Naive thymus-derived CD4-positive, alpha-beta T cell (primary cell): ENCODE measurements around the gene CDK2AP2. TPM values are rescaled to one million over a fixed set of nuclear protein-coding genes. Genes with fewer than 3 reads are reported as not detected.
"Not testable (repeated sequence)": the region's sequence is repeated elsewhere in the genome, so short reads cannot be mapped to it uniquely, and the experiment has no call there.

Source experiments
- ATAC-seq: fragments of 150-1000 bp; cut with Tn5 transposase; 2 replicates; pipeline ENCODE4 v1.10.0; 2021; ENCODE audit warnings: mild to moderate bottlenecking, moderate library complexity
- CTCF ChIA-PET: fragments of 350-600 bp; sonication (Branson Sonifier 250); formaldehyde crosslinking; loops from one replicate; lab custom pipeline; 2021; ENCODE audit warnings: antibody characterized with exemption; lab: Charles Lee
- POLR2A ChIA-PET: fragments of 350-600 bp; sonication (Branson Sonifier 250); formaldehyde crosslinking; loops from one replicate; lab custom pipeline; 2021; ENCODE audit warnings: antibody characterized with exemption, inconsistent platforms; lab: Charles Lee
- DNase-seq, 9 donors: peaks; one replicate each; pipeline versions ENCODE4 v3.0.0 to v3.0.0-alpha.2; 2020 to 2022; ENCODE audit warnings: mixed read lengths in 1 of 9
- H3K27ac ChIP-seq: one replicate; pipeline ENCODE4 v1.7.0; 2013; ENCODE audit warnings: mild to moderate bottlenecking, low read depth, low read length, moderate library complexity
- H3K27me3 ChIP-seq, 2 donors: one replicate each; pipeline ENCODE4 v1.7.0; 2013; ENCODE audit warnings: low read length in 2 of 2, mild to moderate bottlenecking in 2 of 2, moderate library complexity in 2 of 2; ENCODE audit not compliant: control insufficient read depth in 2 of 2, insufficient read depth in 2 of 2
- H3K36me3 ChIP-seq, 3 experiments: 1 replicate in 2 of 3; 2 replicates in 1 of 3; pipeline ENCODE4 v1.7.0; 2013; ENCODE audit warnings: low read length in 3 of 3, mild to moderate bottlenecking in 3 of 3, moderate library complexity in 1 of 3; ENCODE audit not compliant: insufficient read depth in 3 of 3, control insufficient read depth in 2 of 3
- H3K4me1 ChIP-seq, 2 donors: one replicate each; pipeline ENCODE4 v1.7.0; 2013; ENCODE audit warnings: low read length in 2 of 2, mild to moderate bottlenecking in 2 of 2, moderate library complexity in 1 of 2; ENCODE audit not compliant: control insufficient read depth in 2 of 2, insufficient read depth in 2 of 2
- H3K4me3 ChIP-seq: 2 replicates; pipeline ENCODE4 v1.7.0; 2013; ENCODE audit warnings: mild to moderate bottlenecking, low read length
- H3K9me3 ChIP-seq, 3 experiments: 1 replicate in 2 of 3; 2 replicates in 1 of 3; pipeline ENCODE4 v1.7.0; 2013; ENCODE audit warnings: low read length in 3 of 3; ENCODE audit not compliant: control insufficient read depth in 2 of 3
- H3K27ac Mint-ChIP-seq, 9 donors: one replicate each; pipeline ENCODE4 v1.8.0; 2020 to 2022; ENCODE audit warnings: mixed read lengths in 9 of 9, mild to moderate bottlenecking in 8 of 9, moderate library complexity in 5 of 9, inconsistent platforms in 2 of 9
- H3K27me3 Mint-ChIP-seq, 5 donors: one replicate each; pipeline ENCODE4 v1.8.0; 2021 to 2022; ENCODE audit warnings: mixed read lengths in 5 of 5, mild to moderate bottlenecking in 1 of 5
- H3K36me3 Mint-ChIP-seq, 5 donors: one replicate each; pipeline ENCODE4 v1.8.0; 2020 to 2022; ENCODE audit warnings: mixed read lengths in 5 of 5, mild to moderate bottlenecking in 3 of 5, inconsistent platforms in 1 of 5
- H3K4me1 Mint-ChIP-seq, 7 donors: one replicate each; pipeline ENCODE4 v1.8.0; 2020 to 2022; ENCODE audit warnings: mixed read lengths in 7 of 7, mild to moderate bottlenecking in 3 of 7, inconsistent platforms in 1 of 7
- H3K4me3 Mint-ChIP-seq, 10 donors: one replicate each; pipeline ENCODE4 v1.8.0; 2020 to 2022; ENCODE audit warnings: mild to moderate bottlenecking in 10 of 10, mixed read lengths in 10 of 10, moderate library complexity in 6 of 10, inconsistent platforms in 2 of 10
- H3K9me3 Mint-ChIP-seq, 11 donors: one replicate each; pipeline ENCODE4 v1.8.0; 2020 to 2022; ENCODE audit warnings: mixed read lengths in 11 of 11, mild to moderate bottlenecking in 4 of 11, inconsistent platforms in 1 of 11, moderate library complexity in 1 of 11
- intact Hi-C, 2 donors: fragments of 100-400 bp; cut with micrococcal nuclease; formaldehyde crosslinking; loops; one replicate each; pipeline ENCODE4 v1.15.1; 2023
- polyA plus RNA-seq, 2 donors: library from polyadenylated mRNA; unstranded; fragments of 300-500 nt; fragmentation: Illumina TruSeq; gene quantifications; one replicate each; pipeline ENCODE4 v1.2.3, GENCODE V29; 2021
- total RNA-seq, 6 experiments: library from RNA in 5 of 6; stranded (reverse) in 5 of 6; gene quantifications; 1 replicate in 5 of 6; 2 replicates in 1 of 6; pipeline ENCODE4 v1.2.3 and lab custom pipeline; 2021 to 2026

The CDK2AP2 gene, protein sequence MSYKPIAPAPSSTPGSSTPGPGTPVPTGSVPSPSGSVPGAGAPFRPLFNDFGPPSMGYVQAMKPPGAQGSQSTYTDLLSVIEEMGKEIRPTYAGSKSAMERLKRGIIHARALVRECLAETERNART
- 100 to 1,000 TPM in 1 of 5 experiments, 10 to 100 TPM in 4; 31.0 to 168 (median 61.9) TPM for total RNA-seq
- polyA plus RNA-seq: 10 to 100 TPM; 64.5 to 94.3 TPM
- total RNA-seq (lab: John Stamatoyannopoulos, UW): 31.1 reads per million, percentile 60 among the genes with 10 or more reads in this experiment

DNA sequence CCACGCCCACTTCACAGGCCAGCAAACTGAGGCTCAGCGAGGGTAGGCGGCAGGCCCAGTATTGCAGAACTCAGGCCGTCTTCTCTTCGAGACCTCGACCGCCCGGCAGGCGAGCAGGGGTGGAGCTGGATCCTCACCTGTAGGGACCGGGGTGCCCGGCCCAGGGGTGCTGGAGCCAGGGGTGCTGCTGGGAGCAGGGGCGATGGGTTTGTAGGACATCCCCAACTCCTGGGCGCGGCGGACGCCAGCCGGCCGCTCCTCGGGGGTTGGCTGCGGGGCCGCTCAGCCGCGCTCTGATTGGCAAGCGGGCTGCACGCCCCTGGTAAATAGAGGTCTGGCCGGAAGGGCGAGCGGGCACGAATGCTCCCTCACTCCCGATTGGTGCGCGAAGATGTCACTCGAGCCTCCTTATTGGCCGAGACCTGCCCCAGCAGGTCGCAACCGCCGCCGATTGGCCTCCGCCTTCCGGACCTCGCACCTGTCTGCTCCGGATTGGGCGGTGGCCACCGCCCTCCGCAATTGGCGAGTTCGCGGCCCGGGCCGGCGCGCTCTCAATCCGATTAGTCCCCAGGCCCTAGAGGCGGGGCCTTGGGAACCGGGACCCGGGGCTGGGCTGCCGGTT, at the start of gene CDK2AP2:
Gene CDK2AP2 (minus strand): TSS at position 299 of the 622 bp plus-strand sequence. CDS start 80 bp downstream, at position 219.
- Mint-ChIP-seq H3K4me1 (peaks cover 26 to 45% (median 36%) of the 10 kb centered on the region in 7 donors), H3K27me3 (peaks cover 0 to 18% (median 0%) of the 10 kb centered on the region in 5 donors), H3K4me3 (peak within 1 kb of the TSS; percentile 89 to 95 (median 90)), H3K27ac (peak within 1 kb of the TSS; percentile 87 to 98 (median 96)), H3K9me3 (peaks cover 0 to 5% (median 0%) of the 10 kb centered on the region in 11 donors), H3K36me3 (peaks cover 0 to 14% (median 0%) of the 10 kb centered on the region in 5 donors)
- ChIA-PET POLR2A (interaction anchor here (0.6 to 2.4 kb wide), 14 partner anchors 22 to 664 kb away, joined by 3 to 14 read pairs (median 4); partner anchors contain the start of genes AIP, POLD4, PPP1CA and RAD9A), CTCF (interaction anchor here (1.0 to 1.1 kb wide), 2 partner anchors 88 to 119 kb away, joined by 3 to 4 read pairs; no protein-coding TSS in a partner anchor)
- peaks cover 0 to 9% (median 0%) of the 10 kb centered on the region in 3 experiments for H3K36me3 ChIP-seq
- peak within 1 kb of the TSS; percentile 96 for H3K27ac ChIP-seq
- no peaks in the 10 kb centered on the region for H3K9me3 ChIP-seq
- H3K4me3 ChIP-seq: peak within 1 kb of the TSS; percentile 91
- ATAC-seq: peak; percentile 81
- H3K27me3 ChIP-seq: no peaks in the 10 kb centered on the region
- H3K4me1 ChIP-seq: peaks cover 40 to 43% of the 10 kb centered on the region in 2 donors
- intact Hi-C loops: loop anchor here (1.0 to 5.0 kb wide), 18 partner anchors 39 to 1191 kb away; partner anchors contain the start of genes NDUFV1 (in 2 of the 2), RPS6KB2 (in 2 of the 2), ANKRD13D (in 1 of the 2) and CD248 (in 1 of the 2)
- peak in 8 of 9 donors; percentile 89 to 97 (median 96) for DNase-seq

DNA sequence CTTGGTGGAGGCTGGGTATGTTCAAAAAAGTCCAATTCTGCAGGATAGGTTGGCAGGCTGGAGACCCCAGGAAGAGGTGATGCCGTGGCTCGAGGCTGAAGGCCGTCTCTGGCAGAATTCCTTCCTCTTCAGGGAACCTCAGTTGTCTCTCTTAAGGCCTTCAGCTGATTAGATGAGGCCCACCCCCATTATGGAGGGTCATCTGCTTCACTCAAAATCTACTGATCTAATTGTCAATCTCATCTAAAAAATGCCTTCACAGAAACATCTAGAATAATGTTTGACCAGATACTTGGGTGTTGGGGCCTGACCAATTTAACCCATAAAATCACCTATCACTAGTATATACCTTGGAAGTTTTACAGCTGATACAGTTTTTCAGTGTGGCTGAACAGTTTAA, 48.3 kb upstream of the CDK2AP2 start:
- ChIA-PET POLR2A (interaction anchor here (0.6 kb wide), 1 partner anchor 24 kb away, joined by 3 read pairs; no protein-coding TSS in a partner anchor), CTCF (no interaction called here)
- Histone ChIP-seq H3K4me3 (no peak overlapping the region), H3K9me3 (no peaks in the 10 kb centered on the region), H3K27ac (no peak overlapping the region), H3K27me3 (no peaks in the 10 kb centered on the region), H3K4me1 (no peaks in the 10 kb centered on the region), H3K36me3 (no peaks in the 10 kb centered on the region)
- no peaks in the 10 kb centered on the region for H3K4me1 Mint-ChIP-seq
- peaks cover 0 to 7% (median 0%) of the 10 kb centered on the region in 11 donors for H3K9me3 Mint-ChIP-seq
- H3K27ac Mint-ChIP-seq: no peak overlapping the region
- peaks cover 0 to under 1% (median 0%) of the 10 kb centered on the region in 5 donors for H3K36me3 Mint-ChIP-seq
- DNase-seq: no peak
- intact Hi-C loops: no loop called here
- no peak for ATAC-seq
- no peak overlapping the region for H3K4me3 Mint-ChIP-seq
- H3K27me3 Mint-ChIP-seq: peaks cover 0 to 15% (median 0%) of the 10 kb centered on the region in 5 donors

DNA sequence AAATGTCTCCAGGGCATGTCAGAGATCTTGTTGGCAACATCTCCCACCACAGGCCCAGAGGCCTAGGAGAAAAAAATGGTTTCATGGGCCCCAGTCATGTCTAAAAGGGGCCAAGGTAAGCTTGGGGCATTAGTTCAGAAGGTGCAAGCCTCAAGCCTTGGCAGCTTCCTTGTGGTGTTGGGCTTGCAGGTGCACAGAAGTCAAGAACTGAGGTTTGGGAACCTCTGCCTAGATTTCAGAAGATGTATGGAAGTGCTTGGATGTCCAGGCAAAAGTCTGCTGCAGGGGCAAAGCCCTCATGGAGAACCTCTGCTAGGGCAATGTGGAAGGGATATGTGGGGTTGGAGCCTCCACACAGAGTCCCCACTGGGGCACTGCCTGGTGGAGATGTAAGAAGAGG, 43.7 kb upstream of the CDK2AP2 start:
- H3K9me3 ChIP-seq, H3K27ac ChIP-seq, H3K4me3 Mint-ChIP-seq, H3K27ac Mint-ChIP-seq, H3K4me1 Mint-ChIP-seq, H3K4me3 ChIP-seq, H3K36me3 Mint-ChIP-seq, ATAC-seq, H3K36me3 ChIP-seq, H3K4me1 ChIP-seq, intact Hi-C loops, CTCF ChIA-PET, POLR2A ChIA-PET, H3K27me3 ChIP-seq, DNase-seq: not testable (repeated sequence)
- peaks cover 0 to 13% (median 0%) of the 10 kb centered on the region in 11 donors for H3K9me3 Mint-ChIP-seq
- H3K27me3 Mint-ChIP-seq: peaks cover 0 to 27% (median 3%) of the 10 kb centered on the region in 5 donors

DNA sequence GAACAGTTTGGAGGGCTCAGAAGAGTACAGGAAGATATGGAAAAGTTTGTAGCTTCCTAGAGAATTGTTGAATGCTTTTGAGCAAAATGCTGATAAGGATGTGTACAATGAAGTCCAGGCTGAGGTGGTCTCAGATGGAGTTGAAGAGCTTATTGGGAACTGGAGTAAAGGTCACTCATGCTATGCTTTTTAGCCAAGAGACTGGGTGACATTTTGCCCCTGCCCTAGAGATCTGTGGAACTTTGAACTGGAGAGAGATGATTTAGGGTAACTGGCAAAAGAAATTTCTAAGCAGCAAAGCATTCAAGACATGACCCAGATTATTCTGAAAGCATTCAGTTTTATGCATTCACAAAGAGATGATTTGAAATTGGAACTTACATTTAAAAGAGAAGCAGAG, 43.2 kb upstream of the CDK2AP2 start:
- no peaks in the 10 kb centered on the region for H3K27me3 ChIP-seq
- H3K4me1 ChIP-seq: no peaks in the 10 kb centered on the region
- H3K27ac ChIP-seq: no peak overlapping the region
- DNase-seq (no peak), ATAC-seq (no peak)
- Mint-ChIP-seq H3K4me3 (no peak overlapping the region), H3K9me3 (peaks cover 0 to 13% (median 0%) of the 10 kb centered on the region in 11 donors), H3K27me3 (peaks cover 0 to 28% (median 4%) of the 10 kb centered on the region in 5 donors), H3K4me1 (no peaks in the 10 kb centered on the region), H3K27ac (no peak overlapping the region), H3K36me3 (peaks cover 0 to 7% (median 0%) of the 10 kb centered on the region in 5 donors)
- H3K9me3 ChIP-seq: no peaks in the 10 kb centered on the region
- H3K4me3 ChIP-seq: no peak overlapping the region
- no peaks in the 10 kb centered on the region for H3K36me3 ChIP-seq
- intact Hi-C loops: no loop called here
- ChIA-PET CTCF (no interaction called here), POLR2A (no interaction called here)

DNA sequence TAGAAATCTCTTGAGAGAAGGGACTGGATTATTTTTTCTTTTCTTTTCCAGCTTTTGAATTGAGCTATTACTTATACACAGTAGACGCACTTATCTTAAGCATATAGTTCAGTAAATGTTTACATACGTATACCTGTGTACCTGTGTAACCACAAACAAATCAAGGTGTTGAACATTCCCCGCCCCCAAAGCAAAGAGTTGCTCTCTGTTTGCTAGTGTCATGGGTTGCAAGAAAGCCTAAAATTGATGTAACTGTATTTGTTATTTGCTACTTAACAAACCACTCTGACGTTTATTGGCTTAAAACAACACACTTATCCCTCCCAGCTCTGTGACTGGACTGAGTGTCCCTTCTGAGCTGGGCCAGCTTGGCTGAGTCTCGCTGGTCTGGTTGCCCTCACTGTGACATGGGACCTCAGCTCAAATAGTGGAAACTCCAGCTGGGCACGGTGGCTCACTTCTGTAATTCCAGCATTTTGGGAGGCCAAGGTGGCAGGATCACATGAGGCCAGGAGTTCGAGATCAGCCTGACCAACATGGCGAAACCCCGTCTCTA, 40.7 kb upstream of the CDK2AP2 start:
- ATAC-seq: no peak
- Histone ChIP-seq H3K4me1 (no peaks in the 10 kb centered on the region), H3K36me3 (no peaks in the 10 kb centered on the region), H3K4me3 (no peak overlapping the region), H3K9me3 (no peaks in the 10 kb centered on the region), H3K27ac (no peak overlapping the region), H3K27me3 (no peaks in the 10 kb centered on the region)
- Mint-ChIP-seq H3K9me3 (peaks cover 0 to 13% (median 0%) of the 10 kb centered on the region in 11 donors), H3K36me3 (peaks cover 0 to 7% (median 0%) of the 10 kb centered on the region in 5 donors), H3K4me3 (no peak overlapping the region), H3K4me1 (no peaks in the 10 kb centered on the region), H3K27me3 (peaks cover 0 to 31% (median 4%) of the 10 kb centered on the region in 5 donors), H3K27ac (no peak overlapping the region)
- intact Hi-C loops: no loop called here
- ChIA-PET POLR2A (no interaction called here), CTCF (no interaction called here)
- no peak for DNase-seq

DNA sequence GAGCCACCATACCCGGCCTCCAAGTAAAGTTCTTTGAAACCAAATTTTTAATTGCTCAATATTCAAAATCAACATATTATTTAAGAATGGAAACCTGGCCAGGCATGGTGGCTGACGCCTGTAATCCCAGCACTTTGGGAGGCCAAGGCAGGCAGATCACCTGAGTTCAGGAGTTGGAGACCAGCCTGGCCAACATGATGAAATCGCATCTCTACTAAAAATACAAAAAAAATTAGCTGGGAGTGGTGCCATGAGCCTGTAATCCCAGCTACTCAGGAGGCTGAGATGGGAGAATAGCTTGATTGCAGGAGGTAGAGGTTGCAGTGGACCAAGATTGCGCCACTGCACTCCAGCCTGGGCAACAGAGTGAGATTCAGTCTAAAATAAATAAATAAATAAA, 40.1 kb upstream of the CDK2AP2 start:
- H3K27me3 Mint-ChIP-seq: peaks cover 0 to 28% (median 4%) of the 10 kb centered on the region in 5 donors
- H3K27me3 ChIP-seq, H3K36me3 Mint-ChIP-seq, H3K27ac ChIP-seq, H3K27ac Mint-ChIP-seq, POLR2A ChIA-PET, H3K4me1 ChIP-seq, H3K9me3 ChIP-seq, CTCF ChIA-PET, H3K4me1 Mint-ChIP-seq, H3K36me3 ChIP-seq, H3K4me3 Mint-ChIP-seq, intact Hi-C loops, H3K4me3 ChIP-seq, DNase-seq, ATAC-seq: not testable (repeated sequence)
- H3K9me3 Mint-ChIP-seq: peaks cover 0 to 13% (median 0%) of the 10 kb centered on the region in 11 donors
